Measurements from ENCODE around the gene MED13L. TPM values are rescaled to one million over a fixed set of nuclear protein-coding genes. Genes with fewer than 3 reads are reported as not detected.

MED13L gene
- total and polyA plus RNA-seq, 2 of the 8 experiments (the other 6 are each of a cell fraction or from before 2014, with no cell fraction given) = 15.9 to 51.7 TPM

- Histone ChIP-seq H2BK120ac (replicated peaks; ENCODE audit: low read depth, low read length) (no peak overlapping the region), H3K4me3 (ENCODE audit: extremely low read depth in 1 of 4, insufficient read depth in 2 of 4, low read depth in 3 of 4, low read length in 4 of 4) (no peak overlapping the region), H3K27ac (ENCODE audit: low read depth, low read length) (no peak overlapping the region), H3K36me3 (ENCODE audit: control insufficient read depth in 2 of 4, insufficient read depth in 4 of 4, low read length in 3 of 4) (no peaks in the 10 kb centered on the region), H3K9ac (replicated peaks in 1 of 4; ENCODE audit: extremely low read depth in 1 of 4, low read depth in 3 of 4, low read length in 3 of 4) (no peak overlapping the region), H2BK5ac (ENCODE audit: low read depth, low read length) (no peak overlapping the region), H2AK5ac (ENCODE audit: low read depth, low read length) (no peak overlapping the region), H3K79me2 (ENCODE audit: control insufficient read depth in 1 of 2, insufficient read depth in 2 of 2, low read length in 2 of 2) (no peaks in the 10 kb centered on the region), H2BK12ac (ENCODE audit: low read depth, low read length) (no peak overlapping the region), H4K91ac (replicated peaks; ENCODE audit: insufficient read length, low read length) (no peak overlapping the region), H4K5ac (ENCODE audit: insufficient read length, low read depth, low read length) (no peak overlapping the region), H3K4me2 (ENCODE audit: insufficient read depth in 1 of 2, low read depth in 2 of 2, low read length in 2 of 2) (no peak overlapping the region), H3K23ac (ENCODE audit: insufficient read length) (no peak overlapping the region), H3K14ac (ENCODE audit: insufficient read length) (no peak overlapping the region), H4K8ac (ENCODE audit: extremely low read depth, insufficient read depth, low read length) (no peak overlapping the region), H3K56ac (replicated peaks; ENCODE audit: insufficient read length, low read depth, low read length) (no peak overlapping the region), H3K4me1 (replicated peaks in 1 of 4; ENCODE audit: control insufficient read depth in 3 of 4, insufficient read depth in 4 of 4, low read length in 3 of 4) (peaks cover 0 to under 1% (median 0%) of the 10 kb centered on the region in 4 experiments; a peak in 2 of 7 replicates), H3K9me3 (ENCODE audit: insufficient read depth in 2 of 2, low read depth in 1 of 2, low read length in 1 of 2) (no peaks in the 10 kb centered on the region), H2BK20ac (ENCODE audit: low read length) (no peak overlapping the region), H3K79me1 (ENCODE audit: low read depth, low read length) (no peaks in the 10 kb centered on the region), H2BK15ac (ENCODE audit: low read length) (no peak overlapping the region), H3K27me3 (replicated peaks in 1 of 4; ENCODE audit: control insufficient read depth in 3 of 4, extremely low read depth in 1 of 4, insufficient read depth in 3 of 4, low read length in 3 of 4) (peaks cover 0 to 7% (median 4%) of the 10 kb centered on the region in 4 experiments; a peak in 3 of 7 replicates), H2AFZ (ENCODE audit: low read length) (no peak overlapping the region), H3K23me2 (ENCODE audit: low read depth, low read length) (no peaks in the 10 kb centered on the region), H3K18ac (ENCODE audit: extremely low read depth, low read length) (no peak overlapping the region), H3K4ac (replicated peaks; ENCODE audit: insufficient read length, low read depth, low read length) (no peak overlapping the region), H4K20me1 (replicated peaks in 1 of 2; ENCODE audit: control insufficient read depth in 1 of 2, insufficient read depth in 2 of 2, low read length in 2 of 2) (no peaks in the 10 kb centered on the region)
- DNase-seq (ENCODE audit: low read depth in 1 of 2, low spot score in 2 of 2) (no peak), FAIRE-seq (no peak)
- POLR2A ChIA-PET (ENCODE audit: partially characterized antibody) = no interaction called here
- TF ChIP-seq CREB1 (IDR thresholded peaks at IDR 0.05) = no peak
- TF ChIP-seq SIRT6 (IDR thresholded peaks at IDR 0.05; ENCODE audit: low read length) = no peak
- 80% methylated on average over 1 of the region's 1 CpG; no CpG with 5 or more reads in 1 of the 2 experiments for WGBS, 2 experiments (ENCODE audit: extremely low coverage in 1 of 2, insufficient coverage in 1 of 2, insufficient read length in 1 of 2, insufficient replicate concordance in 2 of 2, low coverage in 1 of 2, low lambda C conversion rate in 2 of 2, missing lambda C conversion rate in 1 of 2)
- CTCF ChIA-PET (ENCODE audit: partially characterized antibody) = interaction anchor here (0.6 to 2.8 kb wide), 7 partner anchors 14 to 1810 kb away, joined by 3 to 13 read pairs (median 5); no protein-coding TSS in a partner anchor
Measured at GRCh38 chr12:115912440-115912839, 365.1 kb downstream of the MED13L start.
